ENCODE measurements around the gene PTPN23. TPM values are rescaled to one million over a fixed set of nuclear protein-coding genes. Genes with fewer than 3 reads are reported as not detected.

Gene PTPN23
- total and polyA plus RNA-seq, 2 of the 13 experiments (the other 11 are each of a cell fraction or from before 2014, with no cell fraction given): 2.3 to 3.7 TPM

DNA sequence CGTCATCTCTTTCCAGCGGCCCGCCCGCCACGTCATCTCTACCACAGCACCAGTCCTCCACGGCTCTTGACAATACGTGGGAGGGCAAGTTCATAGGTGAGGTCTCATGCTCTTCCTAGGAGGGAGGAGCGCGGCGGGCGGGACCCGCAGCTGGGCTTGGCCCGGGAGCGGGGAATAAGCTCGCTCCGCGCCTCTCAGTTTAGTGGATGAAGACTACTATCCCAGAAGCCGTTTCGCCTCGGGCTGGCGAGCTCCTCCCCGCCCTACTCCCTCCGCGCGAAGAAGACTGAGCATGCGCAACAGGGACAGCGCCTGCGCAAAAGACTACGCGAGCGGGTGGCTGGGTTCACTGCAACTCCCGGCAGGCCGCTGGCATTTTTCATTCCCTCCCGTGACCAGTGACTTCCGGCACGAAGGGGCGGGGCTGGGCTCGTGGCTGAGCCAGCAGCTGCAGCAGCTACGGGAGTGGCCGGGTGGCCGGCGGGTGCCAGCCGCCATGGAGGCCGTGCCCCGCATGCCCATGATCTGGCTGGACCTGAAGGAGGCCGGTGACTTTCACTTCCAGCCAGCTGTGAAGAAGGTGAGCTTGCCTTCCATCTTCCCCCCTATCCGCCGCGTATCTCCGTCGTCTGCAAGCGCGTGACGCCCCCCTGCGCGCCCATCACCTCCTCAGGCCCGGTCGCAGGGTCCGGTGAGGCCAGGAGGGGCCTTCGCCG, at the start of gene PTPN23 (continued):
- TF ChIP-seq ZNF75D (CRISPR knock-in tag; IDR thresholded peaks at IDR 0.05; ENCODE audit: borderline replicate concordance): no peak
- no peak; the same call in 1 of the 2 replicates for TF ChIP-seq ZFP36L1 (CRISPR knock-in tag; IDR thresholded peaks at IDR 0.05)
- peak; percentile 92 for TF ChIP-seq ZNF143 (CRISPR knock-in tag; IDR thresholded peaks at IDR 0.05)
- TF ChIP-seq SETDB1 (CRISPR knock-in tag; IDR thresholded peaks at IDR 0.05; ENCODE audit: borderline replicate concordance): no peak
- TF ChIP-seq PCBP1 (IDR thresholded peaks at IDR 0.05; ENCODE audit: borderline replicate concordance, low read depth, low read length): no peak
- 0 out of 2 replicates have a peak, but pooled peaks have one; percentile 31 for TF ChIP-seq ZNF383 (CRISPR knock-in tag; IDR thresholded peaks at IDR 0.05; ENCODE audit: borderline replicate concordance)
- TF ChIP-seq KMT2B (CRISPR knock-in tag; IDR thresholded peaks at IDR 0.05): peak; percentile 69
- TF ChIP-seq FOXO1 (CRISPR knock-in tag; IDR thresholded peaks at IDR 0.05): peak; percentile 15; the same call in 1 of the 2 replicates
- no peak for TF ChIP-seq ZNF296 (CRISPR knock-in tag; conservative IDR thresholded peaks at IDR 0.05)
- TF ChIP-seq ZSCAN9 (CRISPR knock-in tag; IDR thresholded peaks at IDR 0.05; ENCODE audit: borderline replicate concordance): 0 out of 2 replicates have a peak, but pooled peaks have one; percentile 17
- no peak for TF ChIP-seq AGO1 (IDR thresholded peaks at IDR 0.05; ENCODE audit: low read depth, low read length, poor library complexity, severe bottlenecking)
- 0 out of 2 replicates have a peak, but pooled peaks have one; percentile 23 for TF ChIP-seq ZNF251 (CRISPR knock-in tag; IDR thresholded peaks at IDR 0.05)
- TF ChIP-seq POLR2A (IDR thresholded peaks at IDR 0.05; ENCODE audit: insufficient read depth in 1 of 2, low read depth in 2 of 2, low read length in 2 of 2): peak; percentile 84 to 91
- TF ChIP-seq, protein P1, sequence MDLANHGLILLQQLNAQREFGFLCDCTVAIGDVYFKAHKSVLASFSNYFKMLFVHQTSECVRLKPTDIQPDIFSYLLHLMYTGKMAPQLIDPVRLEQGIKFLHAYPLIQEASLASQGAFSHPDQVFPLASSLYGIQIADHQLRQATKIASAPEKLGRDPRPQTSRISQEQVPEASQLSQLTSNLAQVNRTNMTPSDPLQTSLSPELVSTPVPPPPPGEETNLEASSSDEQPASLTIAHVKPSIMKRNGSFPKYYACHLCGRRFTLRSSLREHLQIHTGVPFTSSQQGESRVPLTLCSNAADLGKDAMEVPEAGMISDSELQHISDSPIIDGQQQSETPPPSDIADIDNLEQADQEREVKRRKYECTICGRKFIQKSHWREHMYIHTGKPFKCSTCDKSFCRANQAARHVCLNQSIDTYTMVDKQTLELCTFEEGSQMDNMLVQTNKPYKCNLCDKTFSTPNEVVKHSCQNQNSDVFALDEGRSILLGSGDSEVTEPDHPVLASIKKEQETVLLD (CRISPR knock-in tag; IDR thresholded peaks at IDR 0.05; ENCODE audit: low read depth): peak; percentile 64; the same call in 1 of the 2 replicates
- peak; percentile 12; the same call in 1 of the 2 replicates for TF ChIP-seq ZNF776 (CRISPR knock-in tag; IDR thresholded peaks at IDR 0.05)
- TF ChIP-seq, protein P2, sequence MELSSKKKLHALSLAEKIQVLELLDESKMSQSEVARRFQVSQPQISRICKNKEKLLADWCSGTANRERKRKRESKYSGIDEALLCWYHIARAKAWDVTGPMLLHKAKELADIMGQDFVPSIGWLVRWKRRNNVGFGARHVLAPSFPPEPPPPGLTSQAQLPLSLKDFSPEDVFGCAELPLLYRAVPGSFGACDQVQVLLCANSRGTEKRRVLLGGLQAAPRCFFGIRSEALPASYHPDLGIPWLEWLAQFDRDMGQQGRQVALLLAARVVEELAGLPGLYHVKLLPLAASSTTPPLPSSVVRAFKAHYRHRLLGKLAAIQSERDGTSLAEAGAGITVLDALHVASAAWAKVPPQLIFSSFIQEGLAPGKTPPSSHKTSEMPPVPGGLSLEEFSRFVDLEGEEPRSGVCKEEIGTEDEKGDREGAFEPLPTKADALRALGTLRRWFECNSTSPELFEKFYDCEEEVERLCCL (CRISPR knock-in tag; IDR thresholded peaks at IDR 0.05; ENCODE audit: borderline replicate concordance): no peak
- no peak for TF ChIP-seq RBAK (CRISPR knock-in tag; IDR thresholded peaks at IDR 0.05)
- no peak for TF ChIP-seq DPF2 (CRISPR knock-in tag; IDR thresholded peaks at IDR 0.05; ENCODE audit: borderline replicate concordance, low read depth)
- TF ChIP-seq ZNF160 (CRISPR knock-in tag; IDR thresholded peaks at IDR 0.05): no peak; the same call in 1 of the 2 replicates
- TF ChIP-seq, protein P3, sequence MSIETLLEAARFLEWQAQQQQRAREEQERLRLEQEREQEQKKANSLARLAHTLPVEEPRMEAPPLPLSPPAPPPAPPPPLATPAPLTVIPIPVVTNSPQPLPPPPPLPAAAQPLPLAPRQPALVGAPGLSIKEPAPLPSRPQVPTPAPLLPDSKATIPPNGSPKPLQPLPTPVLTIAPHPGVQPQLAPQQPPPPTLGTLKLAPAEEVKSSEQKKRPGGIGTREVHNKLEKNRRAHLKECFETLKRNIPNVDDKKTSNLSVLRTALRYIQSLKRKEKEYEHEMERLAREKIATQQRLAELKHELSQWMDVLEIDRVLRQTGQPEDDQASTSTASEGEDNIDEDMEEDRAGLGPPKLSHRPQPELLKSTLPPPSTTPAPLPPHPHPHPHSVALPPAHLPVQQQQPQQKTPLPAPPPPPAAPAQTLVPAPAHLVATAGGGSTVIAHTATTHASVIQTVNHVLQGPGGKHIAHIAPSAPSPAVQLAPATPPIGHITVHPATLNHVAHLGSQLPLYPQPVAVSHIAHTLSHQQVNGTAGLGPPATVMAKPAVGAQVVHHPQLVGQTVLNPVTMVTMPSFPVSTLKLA (IDR thresholded peaks at IDR 0.05): peak; percentile 75
- TF ChIP-seq, protein P4, sequence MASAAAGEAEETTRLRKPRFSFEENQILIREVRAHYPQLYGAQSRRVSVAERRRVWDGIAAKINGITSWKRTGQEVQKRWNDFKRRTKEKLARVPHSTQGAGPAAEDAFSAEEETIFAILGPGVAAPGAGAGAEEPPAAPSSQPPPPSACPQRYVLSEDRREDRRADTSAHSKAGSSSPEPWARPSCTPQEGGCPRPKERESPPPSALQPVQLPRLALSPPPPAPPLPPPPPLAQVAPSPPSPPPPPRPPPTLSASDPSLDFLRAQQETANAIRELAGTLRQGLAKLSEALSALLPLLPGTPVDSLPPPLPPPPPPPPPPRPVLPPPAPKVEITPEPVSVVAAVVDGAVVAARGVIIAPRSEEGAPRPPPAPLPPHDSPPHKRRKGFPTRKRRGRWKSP (CRISPR knock-in tag; IDR thresholded peaks at IDR 0.05): 0 out of 2 replicates have a peak, but pooled peaks have one; percentile 35
- TF ChIP-seq SRF (IDR thresholded peaks at IDR 0.05; ENCODE audit: low read depth, low read length): no peak
- TF ChIP-seq, protein P5, sequence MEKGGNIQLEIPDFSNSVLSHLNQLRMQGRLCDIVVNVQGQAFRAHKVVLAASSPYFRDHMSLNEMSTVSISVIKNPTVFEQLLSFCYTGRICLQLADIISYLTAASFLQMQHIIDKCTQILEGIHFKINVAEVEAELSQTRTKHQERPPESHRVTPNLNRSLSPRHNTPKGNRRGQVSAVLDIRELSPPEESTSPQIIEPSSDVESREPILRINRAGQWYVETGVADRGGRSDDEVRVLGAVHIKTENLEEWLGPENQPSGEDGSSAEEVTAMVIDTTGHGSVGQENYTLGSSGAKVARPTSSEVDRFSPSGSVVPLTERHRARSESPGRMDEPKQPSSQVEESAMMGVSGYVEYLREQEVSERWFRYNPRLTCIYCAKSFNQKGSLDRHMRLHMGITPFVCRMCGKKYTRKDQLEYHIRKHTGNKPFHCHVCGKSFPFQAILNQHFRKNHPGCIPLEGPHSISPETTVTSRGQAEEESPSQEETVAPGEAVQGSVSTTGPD (CRISPR knock-in tag; IDR thresholded peaks at IDR 0.05): peak; percentile 6; the same call in 1 of the 2 replicates

Measured in HepG2 (cell line).